ENCODE measurements around the gene SH3RF3.

GRCh38 chr2:109529532-109530449 lies 400.8 kb downstream of the SH3RF3 start:
- no peak for TF ChIP-seq POLR2AphosphoS5 (IDR thresholded peaks at IDR 0.05)
- TF ChIP-seq POLR2A (IDR thresholded peaks at IDR 0.05), result no peak
- TF ChIP-seq CTCF (IDR thresholded peaks at IDR 0.05), result no peak
